ENCODE results near the gene CHRNA3. TPM values are rescaled to one million over a fixed set of nuclear protein-coding genes. Genes with fewer than 3 reads are reported as not detected.

The CHRNA3 gene
- total RNA-seq, 2 experiments from 2014 or later, result not detected

- ATAC-seq, result no peak
- H3K27me3 Mint-ChIP-seq, result no peaks in the 10 kb centered on the region
- H3K4me1 Mint-ChIP-seq (ENCODE audit: low read depth), result peaks cover 3% of the 10 kb centered on the region
- H3K4me3 Mint-ChIP-seq, result no peak overlapping the region
- TF ChIP-seq CTCF (IDR thresholded peaks at IDR 0.05), result no peak
- ChIA-PET CTCF (interaction anchor here (1.5 kb wide), 1 partner anchor 25 kb away, joined by 4 read pairs; no protein-coding TSS in a partner anchor), POLR2A (interaction anchor here (1.0 kb wide), 1 partner anchor 25 kb away, joined by 3 read pairs; no protein-coding TSS in a partner anchor)
- no peaks in the 10 kb centered on the region for H3K36me3 Mint-ChIP-seq (ENCODE audit: low read depth)
- H3K9me3 Mint-ChIP-seq, result no peaks in the 10 kb centered on the region
- intact Hi-C loops (cut with micrococcal nuclease), result no loop called here
- no peak overlapping the region for H3K27ac Mint-ChIP-seq
- no peak for DNase-seq
These were observed 42.9 kb upstream of the CHRNA3 start for GRCh38 chr15:78663703-78664102.

GRCh38 chr15:78662028-78662427 is 41.2 kb upstream of the CHRNA3 start:
- H3K9me3 Mint-ChIP-seq, result no peaks in the 10 kb centered on the region
- no peak overlapping the region for H3K27ac Mint-ChIP-seq
- POLR2A ChIA-PET, result no interaction called here
- no peak for DNase-seq
- no peaks in the 10 kb centered on the region for H3K36me3 Mint-ChIP-seq (ENCODE audit: low read depth)
- no peaks in the 10 kb centered on the region for H3K27me3 Mint-ChIP-seq
- CTCF ChIA-PET, result no interaction called here
- TF ChIP-seq CTCF (IDR thresholded peaks at IDR 0.05), result no peak
- H3K4me3 Mint-ChIP-seq, result no peak overlapping the region
- intact Hi-C loops (cut with micrococcal nuclease), result no loop called here
- peaks cover 3% of the 10 kb centered on the region for H3K4me1 Mint-ChIP-seq (ENCODE audit: low read depth)
- no peak for ATAC-seq

GRCh38 chr15:78661001-78661400 is 40.2 kb upstream of the CHRNA3 start:
- DNase-seq (no peak), ATAC-seq (no peak)
- intact Hi-C loops (cut with micrococcal nuclease), result no loop called here
- Mint-ChIP-seq H3K4me3 (no peak overlapping the region), H3K27ac (no peak overlapping the region), H3K4me1 (ENCODE audit: low read depth) (peaks cover 1% of the 10 kb centered on the region), H3K27me3 (no peaks in the 10 kb centered on the region), H3K9me3 (no peaks in the 10 kb centered on the region), H3K36me3 (ENCODE audit: low read depth) (no peaks in the 10 kb centered on the region)
- no peak for TF ChIP-seq CTCF (IDR thresholded peaks at IDR 0.05)
- CTCF ChIA-PET, result interaction anchor here (0.9 kb wide), 1 partner anchor 49 kb away, joined by 3 read pairs; no protein-coding TSS in a partner anchor
- POLR2A ChIA-PET, result no interaction called here

GRCh38 chr15:78660584-78660983 is 39.8 kb upstream of the CHRNA3 start:
- Mint-ChIP-seq H3K27ac (no peak overlapping the region), H3K9me3 (no peaks in the 10 kb centered on the region), H3K36me3 (ENCODE audit: low read depth) (no peaks in the 10 kb centered on the region), H3K4me1 (ENCODE audit: low read depth) (no peaks in the 10 kb centered on the region), H3K27me3 (no peaks in the 10 kb centered on the region), H3K4me3 (no peak overlapping the region)
- TF ChIP-seq CTCF (IDR thresholded peaks at IDR 0.05), result no peak
- intact Hi-C loops (cut with micrococcal nuclease), result no loop called here
- CTCF ChIA-PET, result interaction anchor here (0.9 kb wide), 1 partner anchor 49 kb away, joined by 3 read pairs; no protein-coding TSS in a partner anchor
- DNase-seq (no peak), ATAC-seq (no peak)
- POLR2A ChIA-PET, result no interaction called here

- H3K4me3 Mint-ChIP-seq, result no peak overlapping the region
- CTCF ChIA-PET, result interaction anchor here (0.9 kb wide), 1 partner anchor 19 kb away, joined by 3 read pairs; no protein-coding TSS in a partner anchor
- TF ChIP-seq CTCF (IDR thresholded peaks at IDR 0.05), result no peak
- intact Hi-C loops (cut with micrococcal nuclease), result no loop called here
- H3K27me3 Mint-ChIP-seq, result no peaks in the 10 kb centered on the region
- H3K4me1 Mint-ChIP-seq (ENCODE audit: low read depth), result no peaks in the 10 kb centered on the region
- H3K27ac Mint-ChIP-seq, result no peak overlapping the region
- no peaks in the 10 kb centered on the region for H3K9me3 Mint-ChIP-seq
- POLR2A ChIA-PET, result no interaction called here
- ATAC-seq (no peak), DNase-seq (no peak)
- H3K36me3 Mint-ChIP-seq (ENCODE audit: low read depth), result no peaks in the 10 kb centered on the region
These were observed 38.0 kb upstream of the CHRNA3 start for GRCh38 chr15:78658823-78659222.

All from activated CD8-positive, alpha-beta T cell treated with anti-CD3 and anti-CD28 coated beads for 36 hours (primary cell).